HEK293 (cell line): ENCODE measurements around the gene RNF11.

Experiments used
- CTCF ChIA-PET: fragments of 350-600 bp; formaldehyde crosslinking; extraction: SDS; loops from one replicate; lab custom pipeline; 2021; ENCODE audit warnings: antibody characterized with exemption; lab: Yijun Ruan, JAX
- POLR2A ChIA-PET: fragments of 300-600 bp; formaldehyde crosslinking; extraction: SDS; loops from one replicate; lab custom pipeline; 2020; ENCODE audit warnings: antibody characterized with exemption, inconsistent platforms; lab: Yijun Ruan, JAX
- H3K27ac ChIP-seq: fragments of 200-500 bp; sonication (Bioruptor generic); 2 replicates; pipeline ENCODE4 v1.5.1; 2014; ENCODE audit warnings: low read depth, low read length, control low read depth, inconsistent platforms; ENCODE audit errors: extremely low read depth
- H3K36me3 ChIP-seq, 2 experiments: fragments of 200-500 bp in 1 of 2; sonication (Bioruptor generic) in 1 of 2; 1 replicate in 1 of 2; 2 replicates in 1 of 2; pipeline ENCODE4 v1.5.1; 2014 to 2017; ENCODE audit warnings: inconsistent platforms in 2 of 2, low read length in 2 of 2; ENCODE audit not compliant: control insufficient read depth in 2 of 2, insufficient read depth in 1 of 2
- H3K4me1 ChIP-seq: fragments of 200-500 bp; sonication (Bioruptor generic); 2 replicates; pipeline ENCODE4 v1.5.1; 2014; ENCODE audit warnings: mild to moderate bottlenecking, low read length, inconsistent platforms; ENCODE audit not compliant: control insufficient read depth, insufficient read depth
- H3K4me3 ChIP-seq: 2 replicates; pipeline ENCODE4 v1.5.1; 2011; ENCODE audit warnings: low read depth, mild to moderate bottlenecking, control low read depth, low read length, moderate library complexity
- H3K9me3 ChIP-seq: fragments of 200-500 bp; sonication (Bioruptor generic); 2 replicates; pipeline ENCODE4 v1.5.1; 2014; ENCODE audit warnings: low read depth, low read length, inconsistent platforms; ENCODE audit not compliant: control insufficient read depth, insufficient read depth
- SALL2 ChIP-seq: fragments of 450-650 bp; formaldehyde crosslinking; IDR thresholded peaks from 2 replicates; pipeline ENCODE4 v1.5.0; 2017; ENCODE audit warnings: missing biosample characterization, mild to moderate bottlenecking, missing genetic modification characterization, borderline replicate concordance
- ZFP3 ChIP-seq: fragments of 450-650 bp; formaldehyde crosslinking; IDR thresholded peaks from 2 replicates; pipeline ENCODE4 v1.5.1; 2016; ENCODE audit warnings: low read depth, missing biosample characterization, missing genetic modification characterization
- ZNF24 ChIP-seq: fragments of 450-650 bp; formaldehyde crosslinking; IDR thresholded peaks from 2 replicates; pipeline ENCODE4 v1.5.1; 2016; ENCODE audit warnings: missing biosample characterization, missing genetic modification characterization
- ZNF76 ChIP-seq: fragments of 450-650 bp; formaldehyde crosslinking; IDR thresholded peaks from 2 replicates; pipeline ENCODE4; 2016; ENCODE audit warnings: low read depth, missing biosample characterization, missing genetic modification characterization, borderline replicate concordance

The RNF11 gene

DNA sequence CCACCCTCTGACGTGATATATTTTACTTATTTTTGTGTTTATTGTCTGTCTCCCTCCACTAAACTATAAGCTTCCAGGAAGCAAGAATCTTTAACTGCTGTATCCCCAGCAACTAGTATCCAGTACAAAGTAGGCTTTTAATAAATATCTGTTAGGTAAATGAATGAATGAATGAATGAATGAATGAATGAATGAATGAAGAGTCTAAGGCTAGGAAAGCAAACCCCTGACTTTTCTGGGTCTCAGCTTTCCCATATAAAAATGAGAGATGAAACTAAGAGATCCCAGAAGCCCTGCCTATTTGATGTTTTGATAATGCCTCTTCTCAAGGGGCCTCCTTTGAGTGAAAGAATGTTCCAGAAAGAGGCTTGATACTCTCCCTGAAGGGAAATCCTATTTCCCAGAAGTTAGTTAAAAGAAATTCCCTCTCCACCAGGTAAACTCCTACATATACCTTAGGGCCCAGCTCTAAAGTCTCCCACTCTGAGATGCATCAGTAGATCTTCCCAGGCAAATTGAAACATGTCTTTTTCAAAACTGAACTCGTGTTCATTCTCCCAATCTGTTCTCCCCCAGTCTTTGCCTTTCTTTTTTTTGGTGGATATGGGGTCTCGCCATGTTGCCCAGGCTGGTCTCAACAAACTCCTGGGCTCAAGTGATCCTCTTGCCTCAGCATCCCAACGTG is 86.5 kb downstream of the RNF11 start:
- no peak overlapping the region for H3K4me3 ChIP-seq
- H3K4me1 ChIP-seq = no peaks in the 10 kb centered on the region
- H3K9me3 ChIP-seq = no peaks in the 10 kb centered on the region
- TF ChIP-seq ZNF24 (tag by site-specific recombination) (peak; percentile 41; the same call in 1 of the 2 replicates), ZFP3 (peak; percentile 64), ZNF76 (tag by site-specific recombination) (no peak), SALL2 (tag by site-specific recombination) (no peak)
- H3K36me3 ChIP-seq = peaks cover 0 to 11% of the 10 kb centered on the region in 2 experiments; a peak in 2 of 3 replicates
- POLR2A ChIA-PET = no interaction called here
- CTCF ChIA-PET = no interaction called here
- H3K27ac ChIP-seq = no peak overlapping the region
